ENCODE results near the gene PRKCA. TPM values are rescaled to one million over a fixed set of nuclear protein-coding genes. Genes with fewer than 3 reads are reported as not detected.

PRKCA gene
- total and polyA plus RNA-seq, 10 of the 15 experiments (the other 5 are each of a cell fraction or from before 2014, with no cell fraction given), result 0.11 to 14.6 (median 0.72) TPM

- Histone ChIP-seq H3K9me3 (replicated peaks; ENCODE audit: control insufficient read depth, insufficient read depth, low read length) (peaks cover 7% of the 10 kb centered on the region; the same call in 2 of the 3 replicates), H3K79me2 (ENCODE audit: control insufficient read depth, insufficient read depth, low read length) (no peaks in the 10 kb centered on the region), H3K36me3 (ENCODE audit: control insufficient read depth in 2 of 2, insufficient read depth in 2 of 2, low read length in 1 of 2) (no peaks in the 10 kb centered on the region), H3K27ac (ENCODE audit: control insufficient read depth, insufficient read depth) (no peak overlapping the region), H3K27me3 (replicated peaks in 1 of 2; ENCODE audit: control insufficient read depth in 2 of 2, insufficient read depth in 2 of 2, low read length in 1 of 2) (no peaks in the 10 kb centered on the region), H3K4me3 (no peak overlapping the region), H4K20me1 (ENCODE audit: control insufficient read depth, insufficient read depth) (no peaks in the 10 kb centered on the region), H3K4me2 (ENCODE audit: control insufficient read depth, insufficient read depth) (no peak overlapping the region), H2AFZ (ENCODE audit: control insufficient read depth, low read depth, low read length) (no peak overlapping the region), H3K4me1 (ENCODE audit: control insufficient read depth, insufficient read depth, low read length) (peaks cover 24% of the 10 kb centered on the region), H3K9ac (ENCODE audit: control insufficient read depth, insufficient read depth, low read length) (no peak overlapping the region)
- in situ Hi-C loops (cut with MboI) (no loop called here), intact Hi-C loops (cut with micrococcal nuclease; ENCODE audit: unreplicated experiment) (no loop called here)
- FAIRE-seq, result peak; percentile 49
- DNase-seq (ENCODE audit: low read depth, low spot score), result no peak
- ChIA-PET SMC1A (ENCODE audit: uncharacterized antibody, unreplicated experiment) (interaction anchor here (0.8 kb wide), 1 partner anchor 133 kb away, joined by 4 read pairs; no protein-coding TSS in a partner anchor), RAD21 (ENCODE audit: unreplicated experiment) (interaction anchor here (0.6 to 0.9 kb wide), 2 partner anchors 9 to 29 kb away, joined by 3 read pairs; no protein-coding TSS in a partner anchor), POLR2A (interaction anchor here (0.6 to 1.2 kb wide), 2 partner anchors 11 to 32 kb away, joined by 3 to 4 read pairs; no protein-coding TSS in a partner anchor), CTCF (no interaction called here)
- TF ChIP-seq IKZF2 (IDR thresholded peaks at IDR 0.05) (peak in 1 of 2 experiments; percentile 20; a peak in 1 of 4 replicates), WRNIP1 (IDR thresholded peaks at IDR 0.05; ENCODE audit: borderline replicate concordance, low read depth, low read length) (no peak), HDAC2 (IDR thresholded peaks at IDR 0.05) (no peak), IKZF1 (conservative IDR thresholded peaks at IDR 0.05) (peak; percentile 36; the same call in 1 of the 2 replicates), SPI1 (IDR thresholded peaks at IDR 0.05; ENCODE audit: borderline replicate concordance, insufficient read depth, low read depth, low read length) (peak; percentile 65), EP300 (IDR thresholded peaks at IDR 0.05; ENCODE audit: borderline replicate concordance in 1 of 2, control insufficient read depth in 1 of 2, low read depth in 2 of 2, low read length in 2 of 2) (no peak)
- ATAC-seq, result no peak
- no TSS peak for BruUV-seq (replicated peaks)
- 16% methylated on average over 7 of the region's 7 CpGs for WGBS (ENCODE audit: insufficient coverage, insufficient replicate concordance, low lambda C conversion rate, missing lambda C conversion rate)
These were observed 135.7 kb downstream of the PRKCA start for GRCh38 chr17:66438101-66438500.

Measured in GM12878 (cell line).